HG02623 (cell line): ENCODE data around the gene KLF13.

ENCODE experiments used
- ATAC-seq: cut with Tn5 transposase; IDR thresholded peaks from one replicate; pipeline ENCODE4 v1.9.1; 2021; ENCODE audit warnings: moderate library complexity; ENCODE audit not compliant: unreplicated experiment

The KLF13 gene

DNA sequence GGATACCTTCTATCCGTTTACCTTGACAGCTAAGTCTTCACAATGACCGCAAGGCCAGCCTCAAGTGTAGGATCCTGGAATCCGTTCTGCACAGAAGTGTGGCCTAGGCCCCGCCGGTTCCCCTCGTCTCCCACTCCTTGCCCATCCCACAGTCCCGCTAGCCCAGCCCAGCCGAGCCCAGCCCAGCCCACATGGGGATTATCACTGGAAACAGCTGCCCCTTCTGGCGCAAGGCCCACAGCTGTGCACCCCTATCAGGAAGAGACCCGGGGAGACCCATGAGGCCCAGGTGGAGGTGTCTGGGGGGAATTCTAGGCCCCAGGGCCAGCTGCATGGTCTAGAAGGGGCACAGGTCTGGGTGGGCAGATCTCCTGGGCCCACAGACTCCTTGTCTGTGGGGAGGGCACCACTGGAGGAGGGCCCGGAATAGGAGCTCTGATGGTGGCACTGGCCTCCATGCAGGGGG is 27.9 kb upstream of the KLF13 start:
- ATAC-seq = no peak

DNA sequence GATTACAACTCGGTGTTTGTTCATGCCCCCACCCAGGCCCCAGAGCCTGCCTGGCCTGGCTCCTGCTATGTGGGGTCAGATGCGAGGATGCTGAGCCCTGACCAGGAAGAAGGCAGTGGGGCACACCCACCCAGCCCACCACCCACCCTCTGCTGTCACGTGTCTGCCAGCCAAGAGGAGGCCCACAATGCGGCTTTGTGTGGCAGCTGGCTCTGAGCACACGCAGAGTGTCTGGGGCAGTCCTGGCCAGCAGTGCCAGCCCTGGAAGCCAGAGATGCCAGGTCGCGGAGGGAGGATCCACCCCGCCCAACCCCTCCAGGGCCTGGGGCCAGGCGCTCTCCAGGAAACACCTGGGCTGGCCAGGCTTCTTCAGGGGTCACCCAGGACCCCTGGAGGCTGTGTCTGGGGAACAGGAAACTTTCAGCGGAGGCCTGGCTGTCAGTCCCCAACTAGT is 26.4 kb upstream of the KLF13 start:
- no peak for ATAC-seq

GRCh38 chr15:31300981-31301672 is 25.5 kb upstream of the KLF13 start:
- no peak for ATAC-seq

- no peak for ATAC-seq
These were observed 25.0 kb upstream of the KLF13 start for GRCh38 chr15:31301673-31301990.

DNA sequence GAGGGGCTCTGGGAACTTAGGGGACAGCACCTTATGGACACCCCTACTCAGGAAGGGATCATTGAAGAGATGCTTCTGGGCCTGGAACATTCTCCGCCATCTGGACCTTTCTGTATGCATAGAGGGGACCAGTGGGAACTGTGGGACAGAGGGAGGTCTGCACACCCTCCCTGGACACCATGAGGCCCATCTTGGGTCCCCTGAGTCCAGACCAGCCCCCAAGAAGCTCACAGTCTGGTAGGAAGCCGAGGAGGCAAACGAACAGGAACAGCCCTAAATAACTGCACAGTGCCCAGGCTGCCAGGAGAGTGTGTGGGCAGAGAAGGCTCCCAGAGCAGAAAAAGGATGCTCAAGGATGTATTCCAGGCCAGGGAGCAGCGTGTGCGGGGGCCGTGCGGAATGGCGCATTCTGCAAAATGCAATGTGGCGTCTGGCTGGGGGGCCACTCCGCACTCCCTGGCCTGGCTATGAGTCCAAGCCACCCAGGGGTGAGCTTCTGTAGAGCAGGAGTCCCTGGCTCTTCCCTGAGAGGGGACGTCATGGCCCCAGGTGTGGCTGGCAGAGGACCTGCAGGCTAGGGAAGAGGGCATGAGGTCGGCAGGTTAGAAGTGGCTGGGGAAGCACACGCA is 24.5 kb upstream of the KLF13 start:
- no peak for ATAC-seq

DNA sequence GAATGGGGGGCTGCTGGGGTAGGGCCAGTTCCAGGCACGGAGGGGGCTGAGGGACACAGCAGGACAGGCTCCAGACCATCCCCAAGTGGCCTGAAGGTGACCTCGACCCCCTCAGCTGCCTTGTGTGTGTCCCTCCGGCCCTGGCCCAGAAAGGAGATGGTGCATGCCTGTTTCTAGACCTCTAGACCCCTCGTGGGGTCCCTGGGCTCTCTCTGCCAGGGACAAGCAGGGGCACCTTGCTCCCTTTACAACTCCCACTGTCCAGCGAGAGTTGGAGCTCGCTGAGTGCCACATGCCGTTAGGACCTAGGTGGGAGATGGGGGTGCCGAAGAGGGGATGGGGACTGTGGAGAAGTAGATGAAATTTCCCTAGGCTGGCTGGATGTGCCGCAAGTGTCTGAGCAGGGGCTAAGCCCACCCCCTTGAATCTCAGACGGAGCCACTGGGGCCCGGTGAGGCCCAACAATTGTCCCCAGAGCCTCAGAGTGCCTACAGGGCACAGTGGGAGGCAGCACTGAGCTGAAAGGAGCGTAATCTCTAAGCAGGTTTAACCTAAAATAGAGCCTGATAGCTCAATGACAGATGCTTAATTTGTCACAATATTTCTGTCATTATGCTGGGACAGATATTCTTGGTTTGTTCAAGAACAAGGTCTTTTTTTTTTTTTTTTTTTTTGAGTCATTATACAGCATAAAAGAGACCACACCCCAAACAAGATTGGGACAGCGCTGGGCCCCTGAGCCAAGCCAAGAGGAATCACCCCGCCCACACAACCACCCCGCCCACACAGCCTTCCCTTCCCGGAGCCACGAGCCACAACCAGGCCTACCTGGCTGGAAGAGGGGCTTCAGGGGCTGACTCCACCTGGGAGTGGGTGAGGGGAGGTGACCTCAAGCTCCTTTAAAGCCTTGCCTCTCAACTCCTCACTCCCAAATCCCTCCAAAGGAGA is 23.6 kb upstream of the KLF13 start:
- no peak for ATAC-seq

DNA sequence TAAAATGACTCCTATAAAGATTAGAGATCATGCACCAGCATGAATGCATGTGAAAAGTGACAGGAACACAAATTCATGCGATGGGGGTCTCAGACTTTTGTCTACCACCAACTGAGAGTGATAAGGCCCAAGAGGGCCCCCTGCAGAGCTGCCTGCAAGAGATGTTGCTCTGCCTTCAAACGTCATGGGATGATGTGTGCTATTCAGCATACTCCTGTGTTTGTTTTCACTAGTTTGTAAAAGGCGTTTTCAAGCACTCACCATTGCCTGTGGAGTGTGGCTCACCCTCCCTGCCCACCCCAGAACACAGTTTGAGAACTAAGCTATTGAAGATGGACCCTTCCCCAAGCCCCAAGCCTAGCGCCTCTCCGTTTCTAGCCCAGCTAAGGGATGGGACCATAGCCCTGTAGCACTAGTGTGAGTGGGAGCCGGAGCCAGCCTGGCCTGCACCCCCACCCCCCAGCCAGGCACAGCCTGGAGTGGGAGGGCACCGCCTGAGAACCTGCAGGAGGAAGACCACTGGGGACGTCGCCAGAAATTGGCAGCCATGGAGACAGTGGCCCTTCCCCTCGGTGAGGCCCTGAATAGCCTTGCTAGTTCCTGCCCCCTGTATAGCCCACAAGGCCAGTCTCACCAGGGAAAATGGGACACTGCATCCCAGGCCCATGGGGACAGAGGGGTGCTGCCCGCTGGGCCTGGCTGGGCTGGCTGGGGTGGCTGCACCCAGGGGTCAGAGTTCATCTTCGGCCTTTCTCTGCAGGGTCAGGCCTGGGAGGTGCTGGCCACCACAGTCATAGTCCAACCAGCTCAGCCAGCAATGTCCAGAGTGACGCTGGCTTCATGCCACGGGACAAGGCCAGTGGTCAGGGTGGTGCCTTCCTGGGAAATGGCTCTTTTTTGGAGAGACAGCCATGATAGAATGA is 22.6 kb upstream of the KLF13 start:
- ATAC-seq = no peak

- no peak for ATAC-seq
These were observed 21.8 kb upstream of the KLF13 start for GRCh38 chr15:31304751-31305365.

DNA sequence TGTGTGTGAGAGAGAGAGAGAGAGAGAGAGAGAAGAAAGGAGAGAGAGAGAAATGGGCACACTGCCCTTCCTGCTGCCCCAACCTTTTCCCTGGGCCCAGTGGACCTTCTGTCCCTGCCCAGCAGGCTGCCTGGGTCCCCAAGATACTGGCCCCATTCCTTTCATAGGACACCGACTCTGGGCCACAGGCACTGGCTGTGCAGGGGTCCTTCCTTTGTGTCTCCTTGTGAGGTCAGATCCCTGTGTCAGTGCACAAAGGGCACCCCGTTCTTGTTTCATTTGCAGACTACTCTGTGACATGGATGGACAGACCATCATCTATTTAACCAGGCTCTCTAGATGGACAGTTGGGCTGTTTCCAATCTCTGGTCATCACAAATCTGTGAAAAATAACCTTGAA is 21.3 kb upstream of the KLF13 start:
- ATAC-seq = no peak

DNA sequence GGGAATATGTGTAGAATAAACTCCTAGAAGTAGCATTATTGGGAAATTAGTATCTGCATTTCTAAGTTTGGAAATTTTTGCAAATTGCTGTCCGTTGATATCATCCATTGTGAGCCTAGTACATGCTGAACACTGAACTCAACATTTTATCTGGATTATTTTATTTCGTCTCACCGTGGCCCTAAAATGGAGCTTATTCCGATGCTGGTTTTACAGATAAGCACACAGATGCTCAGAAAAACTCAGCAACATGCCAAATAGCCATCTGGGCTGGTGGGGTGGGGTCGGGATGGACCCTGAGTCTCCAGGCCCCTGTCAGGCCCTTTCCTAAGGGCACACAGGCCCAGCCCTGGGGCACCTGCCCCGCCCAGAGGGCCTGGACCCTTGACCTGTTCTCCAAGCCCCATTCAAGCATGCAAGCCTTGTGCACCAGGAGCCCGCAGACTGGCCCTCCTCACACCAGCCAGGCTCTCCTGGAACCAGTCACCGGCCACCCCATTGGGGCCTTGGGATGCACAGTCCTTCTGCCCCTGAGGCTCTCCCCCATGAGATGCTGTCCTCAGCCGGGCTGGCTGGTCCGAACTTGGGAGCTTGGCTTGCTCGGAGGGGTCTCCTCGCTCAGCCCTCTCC is 20.7 kb upstream of the KLF13 start:
- no peak for ATAC-seq

DNA sequence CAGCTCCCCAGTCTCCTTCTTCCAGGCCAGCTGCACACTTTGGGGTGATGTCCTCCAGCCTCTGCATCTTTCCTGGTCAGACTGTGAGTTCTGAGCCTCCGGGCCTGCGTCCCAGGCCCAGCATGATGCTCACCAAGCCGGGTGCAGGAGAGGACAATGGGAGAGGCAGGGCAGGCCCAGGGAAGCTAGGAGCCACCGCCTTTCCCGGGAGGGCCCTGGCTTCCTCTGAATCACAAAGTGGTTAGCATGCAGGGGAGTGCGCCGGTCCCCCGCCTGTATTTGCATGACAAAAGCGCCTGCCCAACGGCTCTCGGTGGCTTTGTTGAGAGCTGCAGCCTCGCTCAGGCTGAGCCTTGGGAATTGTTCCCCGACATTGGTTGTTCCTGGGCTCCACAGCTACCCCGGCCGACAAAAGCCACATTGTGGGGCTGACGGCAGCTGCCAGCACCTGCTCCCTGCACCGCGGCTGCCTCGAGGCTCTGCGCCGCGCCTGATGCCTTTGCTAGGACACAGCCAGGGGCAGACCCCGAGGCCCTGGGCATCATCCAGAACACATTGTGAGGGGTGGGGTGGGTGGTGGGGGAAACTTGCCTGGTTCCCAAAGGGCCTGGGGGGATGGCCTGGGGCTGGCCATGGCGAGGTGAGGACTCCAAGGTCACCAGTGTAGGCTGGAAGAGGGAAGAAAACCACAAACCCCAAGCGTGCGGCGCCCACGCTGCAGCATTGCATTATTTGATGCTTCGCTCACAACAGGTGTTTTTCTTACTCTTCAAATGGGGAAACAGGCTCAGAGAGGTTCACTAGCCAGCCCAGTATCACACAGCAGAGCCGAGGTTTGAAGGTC is 20.0 kb upstream of the KLF13 start:
- no peak for ATAC-seq

- no peak for ATAC-seq
These were observed 19.1 kb upstream of the KLF13 start for GRCh38 chr15:31307270-31308184.

DNA sequence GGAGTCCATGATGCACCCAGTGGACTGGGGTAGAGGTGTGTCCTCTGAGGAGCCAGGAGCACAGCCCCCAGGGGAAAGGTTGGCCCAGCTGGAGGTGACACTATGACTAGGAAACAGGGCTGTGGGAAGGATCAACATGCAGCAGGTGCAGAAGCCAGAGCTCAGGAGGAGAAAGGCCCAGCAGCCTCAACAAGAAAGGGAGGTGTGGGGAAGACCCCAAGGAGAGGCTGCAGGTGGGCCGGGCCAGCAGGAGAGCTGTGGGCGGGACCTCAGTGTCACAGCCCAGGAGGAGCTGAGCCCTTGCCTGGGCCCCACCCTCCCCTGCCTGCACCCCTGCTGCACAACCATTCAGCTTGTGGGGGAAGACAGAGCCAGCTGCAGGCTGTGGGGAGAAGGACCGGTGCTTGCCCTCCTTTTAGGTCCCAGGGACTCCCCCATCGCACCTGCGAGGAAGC is 18.4 kb upstream of the KLF13 start:
- no peak for ATAC-seq

DNA sequence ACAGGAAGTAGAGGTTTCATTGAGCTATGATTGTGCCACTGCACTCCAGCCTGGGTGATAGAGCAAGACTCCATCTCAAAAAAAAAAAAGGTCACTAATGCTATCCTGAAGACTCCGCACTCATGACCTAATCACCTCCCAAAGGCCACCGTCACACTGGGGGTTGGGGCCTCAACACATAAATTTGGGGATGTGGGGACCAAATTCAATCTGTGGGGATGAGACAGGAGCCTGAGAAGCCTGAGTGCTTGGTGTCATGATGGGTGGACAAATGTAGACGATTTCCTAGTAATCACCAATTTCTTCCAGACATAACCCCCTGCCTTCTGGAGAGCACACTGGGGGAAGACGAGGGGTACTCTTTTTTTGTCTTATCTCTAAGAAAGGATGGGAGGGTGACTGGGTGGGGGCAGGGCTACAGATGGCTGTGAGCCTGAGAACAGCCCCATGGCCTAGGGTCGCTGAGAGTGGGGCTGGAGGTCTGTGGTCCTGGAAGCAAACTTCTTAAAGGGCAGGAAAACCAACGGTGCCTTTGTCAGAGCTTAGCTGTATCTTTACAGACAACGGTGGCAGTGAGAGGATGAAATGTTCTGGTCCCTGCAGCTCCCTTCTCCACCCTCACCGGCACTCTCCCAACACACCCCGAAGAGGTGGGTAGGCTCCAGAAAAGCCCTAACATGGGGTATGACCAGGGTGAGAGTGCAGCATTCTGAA is 16.6 kb upstream of the KLF13 start:
- no peak for ATAC-seq

DNA sequence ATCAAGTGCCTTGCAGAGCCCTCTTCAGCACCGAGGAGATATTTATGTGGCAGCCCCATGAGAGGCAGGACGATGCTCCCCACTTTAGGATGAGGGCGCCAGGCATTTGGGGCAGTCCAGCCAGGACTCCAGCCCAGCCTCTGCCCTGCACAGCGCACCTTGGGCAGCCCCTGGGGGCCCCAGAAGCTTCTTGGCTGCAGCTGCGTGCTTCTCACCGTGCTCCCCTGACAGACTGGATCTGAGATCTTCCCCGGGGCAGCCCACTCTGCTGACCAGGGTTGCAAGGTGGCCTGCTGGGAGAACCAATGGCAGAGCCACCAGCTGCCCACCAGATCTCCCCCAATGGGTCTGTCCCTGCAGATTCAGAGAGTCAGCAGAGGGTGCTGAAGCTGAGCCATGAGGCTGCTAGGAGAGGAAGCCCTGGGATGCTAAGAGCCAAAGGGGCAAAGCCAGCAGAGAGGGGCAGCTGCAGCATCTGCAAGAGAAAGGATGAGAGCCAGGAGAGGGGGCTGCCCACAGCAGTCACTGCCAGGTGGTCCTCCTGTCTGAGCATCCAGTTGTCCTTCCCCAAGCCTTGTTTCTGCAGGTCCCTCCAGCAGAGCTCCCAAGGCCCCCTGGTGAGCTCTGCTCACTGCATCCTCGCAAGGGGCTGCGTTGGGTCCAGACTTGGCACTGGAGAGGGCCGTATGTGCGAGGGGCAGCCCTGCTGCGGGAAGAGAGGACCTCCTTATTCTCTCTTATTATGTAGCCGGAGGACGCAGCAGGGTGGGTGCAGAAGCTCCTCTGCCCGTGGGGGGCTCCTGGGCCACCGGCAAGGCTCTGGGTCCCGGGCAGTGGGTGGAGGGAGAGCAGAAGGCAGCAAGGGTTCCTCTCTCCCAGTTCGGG is 14.7 kb upstream of the KLF13 start:
- no peak for ATAC-seq

DNA sequence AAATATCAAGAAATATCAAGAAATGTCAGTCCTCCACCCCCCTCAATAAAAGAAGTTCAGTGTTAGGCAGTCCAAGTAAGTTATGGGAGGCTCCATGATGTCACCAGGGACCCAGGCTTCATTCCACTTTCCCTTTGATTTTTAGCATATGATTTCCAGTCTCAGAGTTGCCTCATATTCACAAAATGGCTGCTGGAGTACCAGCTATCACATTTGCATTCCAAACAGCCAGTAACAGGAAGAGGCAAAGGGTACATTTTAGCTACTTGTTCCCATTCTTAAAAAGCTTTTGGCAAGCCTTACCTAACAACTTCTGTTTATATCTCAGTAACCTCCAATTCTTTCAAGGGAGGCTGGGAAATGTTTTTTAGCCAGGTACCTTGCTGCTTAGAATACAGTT is 13.4 kb upstream of the KLF13 start:
- ATAC-seq = no peak
